ENCODE results near the gene PAXIP1. TPM values are rescaled to one million over a fixed set of nuclear protein-coding genes. Genes with fewer than 3 reads are reported as not detected.
A peak's percentile ranks its signal among the peaks of the same experiment; 100 is the strongest.

The PAXIP1 gene
- total and polyA plus RNA-seq, 7 experiments from 2014 or later = 1.1 to 29.7 (median 9.4) TPM

DNA sequence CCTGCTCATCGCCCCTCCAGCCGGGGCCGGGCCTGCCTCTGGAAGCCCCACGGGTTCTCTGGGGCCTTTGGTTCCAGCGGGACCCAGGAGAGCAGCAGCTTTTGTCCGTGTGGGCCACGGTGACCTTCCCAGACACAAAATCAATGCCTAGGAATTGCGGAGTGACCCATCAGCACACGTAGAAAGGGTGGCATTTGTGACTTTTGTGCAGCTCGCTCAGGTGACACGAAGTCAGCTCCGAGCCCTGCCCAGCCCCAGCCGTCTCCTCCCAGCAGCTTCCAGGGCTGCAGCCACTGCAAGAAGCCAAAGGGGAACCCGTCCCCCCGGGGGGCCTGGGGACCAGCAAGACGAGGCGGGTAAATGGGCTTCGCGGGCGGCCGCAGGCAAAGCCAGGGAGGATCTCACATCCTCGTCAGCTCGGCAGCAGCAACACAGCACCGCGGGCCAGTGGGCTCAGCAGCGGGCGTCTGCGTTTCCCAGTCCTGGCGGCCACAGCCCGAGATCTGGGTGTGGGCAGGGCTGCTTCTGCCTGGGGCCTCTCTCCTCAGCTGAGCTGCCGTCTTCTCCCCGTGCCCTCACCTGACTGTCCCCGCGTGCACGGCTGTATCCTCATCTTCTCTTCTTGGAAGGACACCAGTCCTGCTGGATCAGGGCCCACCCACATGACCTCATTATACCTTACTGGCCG is 88.5 kb downstream of the PAXIP1 start:
- CTCF ChIA-PET = interaction anchor here (0.5 to 4.9 kb wide), 9 partner anchors 10 to 430 kb away, joined by 3 to 27 read pairs (median 6); no protein-coding TSS in a partner anchor
- DNase-seq = peak in 2 of 9 donors; percentile 13 to 14
- POLR2A ChIA-PET = interaction anchor here (0.7 to 3.0 kb wide), 2 partner anchors 14 to 730 kb away, joined by 3 to 14 read pairs; partner anchors contain the start of gene RBM33

DNA sequence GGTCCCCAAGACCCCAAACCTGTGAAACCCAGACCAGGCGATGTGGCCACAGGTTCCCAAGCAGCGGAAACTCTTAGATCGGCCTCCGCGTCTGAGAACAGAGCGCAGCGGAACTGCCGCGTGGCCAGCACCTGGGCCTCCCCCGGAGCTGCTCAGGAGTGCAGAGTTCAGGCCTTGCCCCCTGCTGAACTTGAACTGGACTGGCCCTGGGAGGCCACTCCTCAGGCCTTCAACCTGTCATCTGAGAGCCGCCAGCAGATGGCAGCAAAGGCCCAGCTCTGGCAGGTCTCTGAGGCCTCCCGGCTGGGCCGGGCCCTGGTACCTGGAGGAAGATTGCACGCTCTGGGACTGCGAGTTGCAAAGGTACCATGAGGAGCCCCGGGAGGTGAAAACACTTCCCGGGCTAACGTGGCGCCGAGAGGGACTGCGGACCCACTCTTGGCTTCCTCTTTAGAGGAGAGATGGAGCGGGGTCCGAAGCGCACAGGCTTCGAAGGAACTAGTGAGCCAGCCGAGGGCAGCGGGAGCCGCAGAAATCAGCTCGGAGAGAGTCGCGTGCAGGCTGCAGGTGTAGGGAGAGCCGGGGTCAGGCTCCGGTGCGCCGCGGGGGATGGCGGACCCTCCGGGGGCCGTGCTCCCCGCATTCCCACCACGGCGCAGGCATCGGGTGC is 89.2 kb downstream of the PAXIP1 start:
- ATAC-seq = peak; percentile 96
- H3K27ac Mint-ChIP-seq = peak overlapping the region in 8 of 9 donors; percentile 17 to 85 (median 66)

More for the DNA sequence above, 88.5 kb downstream of the PAXIP1 start:
- Mint-ChIP-seq H3K27me3 (peaks cover 4 to 19% (median 8%) of the 10 kb centered on the region in 5 donors), H3K27ac (peak overlapping the region in 1 of 9 donors; percentile 71), H3K36me3 (peaks cover 0 to 5% (median 0%) of the 10 kb centered on the region in 5 donors), H3K9me3 (peaks cover 0 to 9% (median 3%) of the 10 kb centered on the region in 11 donors), H3K4me1 (peaks cover 3 to 7% (median 4%) of the 10 kb centered on the region in 7 donors), H3K4me3 (peak overlapping the region in 8 of 10 donors; percentile 9 to 95 (median 90))
- Histone ChIP-seq H3K4me3 (ENCODE audit: low read length) (peak overlapping the region; percentile 56), H3K27me3 (ENCODE audit: control insufficient read depth in 2 of 2, insufficient read depth in 2 of 2, low read length in 2 of 2) (no peaks in the 10 kb centered on the region), H3K9me3 (ENCODE audit: control insufficient read depth in 2 of 3, low read length in 3 of 3) (no peaks in the 10 kb centered on the region), H3K36me3 (ENCODE audit: control insufficient read depth in 2 of 3, insufficient read depth in 3 of 3, low read length in 3 of 3) (no peaks in the 10 kb centered on the region), H3K27ac (ENCODE audit: low read depth, low read length) (no peak overlapping the region), H3K4me1 (ENCODE audit: control insufficient read depth in 2 of 2, insufficient read depth in 2 of 2, low read length in 2 of 2) (no peaks in the 10 kb centered on the region)
- intact Hi-C loops (cut with micrococcal nuclease) = loop anchor here (5.0 kb wide), 2 partner anchors 383 to 823 kb away; partner anchors contain the start of gene INSIG1 (in 1 of the 2)
- ATAC-seq = no peak

DNA sequence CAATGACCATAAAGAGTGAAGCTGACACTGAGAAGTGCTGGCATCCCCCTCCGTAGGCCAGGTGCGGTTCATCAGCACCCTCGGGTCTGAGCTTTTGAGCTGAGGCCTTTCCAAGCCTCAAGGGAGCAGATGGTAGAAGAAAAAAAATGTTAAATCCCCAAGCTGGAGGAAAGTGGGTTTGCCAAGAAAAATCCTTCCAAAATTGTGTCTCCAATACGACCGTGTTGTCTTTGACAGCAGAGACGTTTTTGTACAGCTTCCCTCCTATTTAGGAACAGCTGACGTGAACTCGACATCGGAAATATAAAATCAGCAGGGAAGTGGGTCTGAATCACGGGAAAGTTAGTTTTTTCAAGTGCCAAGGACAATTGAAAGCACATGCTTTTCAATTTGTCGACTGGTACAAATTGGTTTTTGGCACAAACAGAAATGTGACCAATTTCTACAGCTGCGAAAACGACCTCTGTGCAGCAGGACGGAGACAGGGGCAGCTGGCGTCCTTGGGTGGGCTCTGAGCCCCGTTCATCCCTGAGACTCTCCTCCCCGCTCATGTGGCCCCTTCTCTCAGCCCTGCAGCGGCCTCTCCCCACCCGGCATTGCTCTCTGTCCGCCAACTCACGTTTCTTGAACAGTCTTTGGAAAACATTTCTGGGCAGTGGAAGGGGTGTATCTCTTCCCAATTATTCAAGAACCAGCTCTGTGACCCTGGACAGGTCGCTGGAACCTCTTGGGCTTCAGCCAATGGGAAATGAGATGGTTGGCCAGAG is 89.9 kb downstream of the PAXIP1 start:
- Mint-ChIP-seq H3K4me1 (peaks cover 3 to 7% (median 5%) of the 10 kb centered on the region in 7 donors), H3K36me3 (peaks cover 0 to 5% (median 0%) of the 10 kb centered on the region in 5 donors), H3K27ac (no peak overlapping the region), H3K27me3 (peaks cover 4 to 25% (median 14%) of the 10 kb centered on the region in 5 donors), H3K4me3 (peak overlapping the region in 6 of 10 donors; percentile 21 to 58 (median 40)), H3K9me3 (peaks cover 0 to 9% (median 3%) of the 10 kb centered on the region in 11 donors)
- peak in 1 of 9 donors; percentile 2 for DNase-seq
- no peaks in the 10 kb centered on the region for H3K27me3 ChIP-seq (ENCODE audit: control insufficient read depth in 2 of 2, insufficient read depth in 2 of 2, low read length in 2 of 2)
- no peaks in the 10 kb centered on the region for H3K36me3 ChIP-seq (ENCODE audit: control insufficient read depth in 2 of 3, insufficient read depth in 3 of 3, low read length in 3 of 3)
- intact Hi-C loops (cut with micrococcal nuclease) = loop anchor here (1.0 to 5.0 kb wide), 8 partner anchors 15 to 824 kb away; partner anchors contain the start of gene INSIG1 (in 1 of the 2)
- no peaks in the 10 kb centered on the region for H3K9me3 ChIP-seq (ENCODE audit: control insufficient read depth in 2 of 3, low read length in 3 of 3)
- H3K4me1 ChIP-seq (ENCODE audit: control insufficient read depth in 2 of 2, insufficient read depth in 2 of 2, low read length in 2 of 2) = no peaks in the 10 kb centered on the region
- CTCF ChIA-PET = interaction anchor here (0.6 to 4.9 kb wide), 5 partner anchors 11 to 39 kb away, joined by 4 to 27 read pairs (median 19); no protein-coding TSS in a partner anchor
- ATAC-seq = no peak
- no peak overlapping the region for H3K4me3 ChIP-seq (ENCODE audit: low read length)
- H3K27ac ChIP-seq (ENCODE audit: low read depth, low read length) = no peak overlapping the region
- POLR2A ChIA-PET = interaction anchor here (0.7 to 3.0 kb wide), 2 partner anchors 15 to 99 kb away, joined by 4 to 14 read pairs; no protein-coding TSS in a partner anchor

More for the DNA sequence above, 89.2 kb downstream of the PAXIP1 start:
- Mint-ChIP-seq H3K36me3 (peaks cover 0 to 5% (median 0%) of the 10 kb centered on the region in 5 donors), H3K9me3 (peaks cover 0 to 9% (median 3%) of the 10 kb centered on the region in 11 donors), H3K27me3 (peaks cover 4 to 25% (median 14%) of the 10 kb centered on the region in 5 donors), H3K4me1 (peaks cover 3 to 7% (median 4%) of the 10 kb centered on the region in 7 donors), H3K4me3 (peak overlapping the region; percentile 76 to 95 (median 90))
- H3K27ac ChIP-seq (ENCODE audit: low read depth, low read length) = no peak overlapping the region
- no peaks in the 10 kb centered on the region for H3K36me3 ChIP-seq (ENCODE audit: control insufficient read depth in 2 of 3, insufficient read depth in 3 of 3, low read length in 3 of 3)
- intact Hi-C loops (cut with micrococcal nuclease) = loop anchor here (1.0 to 5.0 kb wide), 8 partner anchors 15 to 824 kb away; partner anchors contain the start of gene INSIG1 (in 1 of the 2)
- no peaks in the 10 kb centered on the region for H3K9me3 ChIP-seq (ENCODE audit: control insufficient read depth in 2 of 3, low read length in 3 of 3)
- no peaks in the 10 kb centered on the region for H3K4me1 ChIP-seq (ENCODE audit: control insufficient read depth in 2 of 2, insufficient read depth in 2 of 2, low read length in 2 of 2)
- POLR2A ChIA-PET = interaction anchor here (0.7 to 3.0 kb wide), 2 partner anchors 14 to 731 kb away, joined by 3 to 14 read pairs; partner anchors contain the start of gene RBM33
- H3K27me3 ChIP-seq (ENCODE audit: control insufficient read depth in 2 of 2, insufficient read depth in 2 of 2, low read length in 2 of 2) = no peaks in the 10 kb centered on the region
- peak overlapping the region; percentile 56 for H3K4me3 ChIP-seq (ENCODE audit: low read length)
- peak; percentile 71 to 89 (median 82) for DNase-seq
- CTCF ChIA-PET = interaction anchor here (0.8 to 4.9 kb wide), 8 partner anchors 10 to 431 kb away, joined by 4 to 27 read pairs (median 6); no protein-coding TSS in a partner anchor

DNA sequence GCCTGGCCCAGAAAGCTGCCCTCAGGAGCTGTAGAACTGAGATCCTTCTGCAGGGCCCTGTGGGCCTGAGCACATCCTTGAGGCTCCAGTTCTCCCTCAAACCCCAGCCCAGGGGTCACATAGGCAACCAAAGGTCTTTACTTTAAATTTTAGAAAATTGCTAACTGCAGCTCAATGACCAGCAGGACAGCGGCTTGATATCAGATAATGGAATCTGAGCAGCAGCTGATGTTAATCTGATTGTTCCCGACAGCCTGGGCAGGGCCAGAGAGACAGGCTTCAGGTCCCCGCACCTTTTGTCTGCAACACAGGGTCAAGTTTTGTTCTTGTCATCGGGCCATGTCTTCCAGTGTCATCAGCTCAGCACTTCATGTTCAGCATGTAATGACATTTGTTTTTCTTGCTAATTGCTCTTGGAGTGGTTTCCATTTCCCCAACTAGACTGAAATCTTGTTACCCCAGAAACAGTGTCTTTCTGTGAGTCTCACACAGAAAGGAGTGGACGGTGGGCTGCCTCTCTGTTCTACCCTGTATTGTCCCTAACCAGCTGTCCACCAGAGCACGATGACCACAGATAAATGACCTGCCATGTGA is 91.0 kb downstream of the PAXIP1 start:
- no peak overlapping the region for H3K4me3 Mint-ChIP-seq
- no peaks in the 10 kb centered on the region for H3K4me1 ChIP-seq (ENCODE audit: control insufficient read depth in 2 of 2, insufficient read depth in 2 of 2, low read length in 2 of 2)
- peaks cover 0 to 5% (median 0%) of the 10 kb centered on the region in 5 donors for H3K36me3 Mint-ChIP-seq
- no peak overlapping the region for H3K27ac Mint-ChIP-seq
- ChIA-PET CTCF (interaction anchor here (1.0 to 4.9 kb wide), 3 partner anchors 12 to 40 kb away, joined by 3 to 27 read pairs (median 20); no protein-coding TSS in a partner anchor), POLR2A (no interaction called here)
- no peak overlapping the region for H3K4me3 ChIP-seq (ENCODE audit: low read length)
- no peak overlapping the region for H3K27ac ChIP-seq (ENCODE audit: low read depth, low read length)
- no peaks in the 10 kb centered on the region for H3K36me3 ChIP-seq (ENCODE audit: control insufficient read depth in 2 of 3, insufficient read depth in 3 of 3, low read length in 3 of 3)
- no peak for DNase-seq
- peaks cover 3 to 8% (median 5%) of the 10 kb centered on the region in 7 donors for H3K4me1 Mint-ChIP-seq
- no peak for ATAC-seq
- H3K27me3 ChIP-seq (ENCODE audit: control insufficient read depth in 2 of 2, insufficient read depth in 2 of 2, low read length in 2 of 2) = no peaks in the 10 kb centered on the region
- intact Hi-C loops (cut with micrococcal nuclease) = loop anchor here (5.0 kb wide), 2 partner anchors 385 to 825 kb away; partner anchors contain the start of gene INSIG1 (in 1 of the 2)
- H3K27me3 Mint-ChIP-seq = peaks cover 4 to 25% (median 14%) of the 10 kb centered on the region in 5 donors
- no peaks in the 10 kb centered on the region for H3K9me3 ChIP-seq (ENCODE audit: control insufficient read depth in 2 of 3, low read length in 3 of 3)
- H3K9me3 Mint-ChIP-seq = peaks cover 0 to 9% (median 4%) of the 10 kb centered on the region in 11 donors

DNA sequence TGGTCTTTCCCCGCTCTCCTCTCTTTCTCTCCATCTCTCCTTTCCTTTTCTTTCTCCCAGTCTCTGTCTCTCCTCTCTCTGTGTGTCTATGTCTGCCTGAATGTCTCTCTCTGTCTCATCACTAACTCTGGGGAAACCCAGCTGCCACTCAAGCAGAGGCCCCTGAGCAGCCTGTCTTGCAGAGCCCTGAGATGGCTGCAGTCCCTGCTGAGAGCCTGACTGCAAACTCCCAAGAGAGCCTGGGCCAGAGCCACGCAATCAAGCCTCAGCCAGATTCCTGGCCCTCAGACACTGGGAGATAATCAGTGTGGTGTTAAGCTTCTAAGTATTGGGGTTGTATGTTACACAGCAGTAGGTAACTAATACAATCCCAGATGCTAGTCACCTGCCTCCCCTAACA is 91.5 kb downstream of the PAXIP1 start:
- Histone ChIP-seq H3K27me3 (ENCODE audit: control insufficient read depth in 2 of 2, insufficient read depth in 2 of 2, low read length in 2 of 2) (no peaks in the 10 kb centered on the region), H3K36me3 (ENCODE audit: control insufficient read depth in 2 of 3, insufficient read depth in 3 of 3, low read length in 3 of 3) (no peaks in the 10 kb centered on the region), H3K4me3 (ENCODE audit: low read length) (no peak overlapping the region), H3K4me1 (ENCODE audit: control insufficient read depth in 2 of 2, insufficient read depth in 2 of 2, low read length in 2 of 2) (no peaks in the 10 kb centered on the region), H3K27ac (ENCODE audit: low read depth, low read length) (no peak overlapping the region), H3K9me3 (ENCODE audit: control insufficient read depth in 2 of 3, low read length in 3 of 3) (no peaks in the 10 kb centered on the region)
- Mint-ChIP-seq H3K36me3 (peaks cover 0 to 5% (median 0%) of the 10 kb centered on the region in 5 donors), H3K9me3 (peaks cover 0 to 9% (median 4%) of the 10 kb centered on the region in 11 donors), H3K4me1 (peaks cover 3 to 8% (median 5%) of the 10 kb centered on the region in 7 donors), H3K27ac (no peak overlapping the region), H3K27me3 (peaks cover 4 to 25% (median 14%) of the 10 kb centered on the region in 5 donors), H3K4me3 (no peak overlapping the region)
- POLR2A ChIA-PET = no interaction called here
- CTCF ChIA-PET = interaction anchor here (0.9 to 4.9 kb wide), 4 partner anchors 13 to 40 kb away, joined by 3 to 27 read pairs (median 12); no protein-coding TSS in a partner anchor
- no peak for ATAC-seq
- no peak for DNase-seq
- intact Hi-C loops (cut with micrococcal nuclease) = loop anchor here (5.0 kb wide), 2 partner anchors 386 to 826 kb away; partner anchors contain the start of gene INSIG1 (in 1 of the 2)
